ENCODE results near the gene MAGOHB. TPM values are rescaled to one million over a fixed set of nuclear protein-coding genes. Genes with fewer than 3 reads are reported as not detected.

Gene MAGOHB
- total and polyA plus RNA-seq, 10 of the 15 experiments (the other 5 are each of a cell fraction or from before 2014, with no cell fraction given): 30.6 to 217 (median 55.2) TPM

GRCh38 chr12:10607885-10608458 is 5.4 kb downstream of the MAGOHB start:
- in situ Hi-C loops (cut with MboI): no loop called here
- POLR2A ChIA-PET: no interaction called here
- BruUV-seq (replicated peaks): no TSS peak
- no peak for DNase-seq (ENCODE audit: low read depth, low spot score)
- CTCF ChIA-PET: interaction anchor here (1.2 to 1.7 kb wide), 2 partner anchors 142 to 592 kb away, joined by 3 to 5 read pairs; no protein-coding TSS in a partner anchor
- FAIRE-seq: no peak
- H3K27ac ChIP-seq (ENCODE audit: control insufficient read depth, insufficient read depth): no peak overlapping the region
- RAD21 ChIA-PET (ENCODE audit: unreplicated experiment): interaction anchor here (0.8 kb wide), 1 partner anchor 52 kb away, joined by 3 read pairs; no protein-coding TSS in a partner anchor
- H3K9me3 ChIP-seq (replicated peaks; ENCODE audit: control insufficient read depth, insufficient read depth, low read length): no peaks in the 10 kb centered on the region
- TF ChIP-seq CTCF (IDR thresholded peaks at IDR 0.05 in 2 of 3, conservative IDR thresholded peaks at IDR 0.05 in 1 of 3; ENCODE audit: control insufficient read depth in 2 of 3, extremely low read depth in 1 of 3, insufficient read depth in 1 of 3, low read depth in 3 of 3, low read length in 3 of 3) (peak in 2 of 3 experiments; percentile 16 to 38; a peak in 2 of 6 replicates), SREBF1 (IDR thresholded peaks at IDR 0.05; ENCODE audit: low read length) (no peak), RAD21 (IDR thresholded peaks at IDR 0.05; ENCODE audit: insufficient read depth, low read depth, low read length) (peak; percentile 14; the same call in 1 of the 2 replicates)
- H3K36me3 ChIP-seq (ENCODE audit: control insufficient read depth in 2 of 2, insufficient read depth in 2 of 2, low read length in 1 of 2): peaks cover 2 to 3% of the 10 kb centered on the region in 2 experiments; a peak in 3 of 4 replicates
- peaks cover 21% of the 10 kb centered on the region for H3K79me2 ChIP-seq (ENCODE audit: control insufficient read depth, insufficient read depth, low read length)
- H2AFZ ChIP-seq (ENCODE audit: control insufficient read depth, low read depth, low read length): no peak overlapping the region
- H4K20me1 ChIP-seq (ENCODE audit: control insufficient read depth, insufficient read depth): no peaks in the 10 kb centered on the region
- H3K4me1 ChIP-seq (ENCODE audit: control insufficient read depth, insufficient read depth, low read length): no peaks in the 10 kb centered on the region
- no peaks in the 10 kb centered on the region for H3K27me3 ChIP-seq (replicated peaks in 1 of 2; ENCODE audit: control insufficient read depth in 2 of 2, insufficient read depth in 2 of 2, low read length in 1 of 2)
- no peak overlapping the region for H3K9ac ChIP-seq (ENCODE audit: control insufficient read depth, insufficient read depth, low read length)
- 96% methylated on average over 3 of the region's 3 CpGs for WGBS (ENCODE audit: insufficient coverage, insufficient replicate concordance, low lambda C conversion rate, missing lambda C conversion rate)
- H3K4me2 ChIP-seq (ENCODE audit: control insufficient read depth, insufficient read depth): no peak overlapping the region
- intact Hi-C loops (cut with micrococcal nuclease; ENCODE audit: unreplicated experiment): loop anchor here (10.0 kb wide), 1 partner anchor 117 kb away; the partner anchor contains the start of gene YBX3
- ATAC-seq: 0 out of 3 replicates have a peak, but pooled peaks have one; percentile 10
- no peak overlapping the region for H3K4me3 ChIP-seq
- SMC1A ChIA-PET (ENCODE audit: uncharacterized antibody, unreplicated experiment): interaction anchor here (0.6 to 1.0 kb wide), 3 partner anchors 63 to 243 kb away, joined by 3 read pairs; no protein-coding TSS in a partner anchor

GRCh38 chr12:10601860-10602259 is 11.5 kb downstream of the MAGOHB start:
- intact Hi-C loops (cut with micrococcal nuclease; ENCODE audit: unreplicated experiment) (loop anchor here (10.0 kb wide), 1 partner anchor 123 kb away; the partner anchor contains the start of gene YBX3), in situ Hi-C loops (cut with MboI) (no loop called here)
- RAD21 ChIA-PET (ENCODE audit: unreplicated experiment): no interaction called here
- Histone ChIP-seq H3K36me3 (ENCODE audit: control insufficient read depth in 2 of 2, insufficient read depth in 2 of 2, low read length in 1 of 2) (no peaks in the 10 kb centered on the region), H3K4me3 (no peak overlapping the region), H4K20me1 (ENCODE audit: control insufficient read depth, insufficient read depth) (no peaks in the 10 kb centered on the region), H3K4me1 (ENCODE audit: control insufficient read depth, insufficient read depth, low read length) (no peaks in the 10 kb centered on the region), H3K27me3 (replicated peaks in 1 of 2; ENCODE audit: control insufficient read depth in 2 of 2, insufficient read depth in 2 of 2, low read length in 1 of 2) (no peaks in the 10 kb centered on the region), H3K4me2 (ENCODE audit: control insufficient read depth, insufficient read depth) (no peak overlapping the region), H3K9me3 (replicated peaks; ENCODE audit: control insufficient read depth, insufficient read depth, low read length) (no peaks in the 10 kb centered on the region), H3K9ac (ENCODE audit: control insufficient read depth, insufficient read depth, low read length) (no peak overlapping the region), H3K27ac (ENCODE audit: control insufficient read depth, insufficient read depth) (no peak overlapping the region), H3K79me2 (ENCODE audit: control insufficient read depth, insufficient read depth, low read length) (no peaks in the 10 kb centered on the region), H2AFZ (ENCODE audit: control insufficient read depth, low read depth, low read length) (no peak overlapping the region)
- DNase-seq (ENCODE audit: low read depth, low spot score) (no peak), ATAC-seq (no peak), FAIRE-seq (no peak)
- WGBS (ENCODE audit: insufficient coverage, insufficient replicate concordance, low lambda C conversion rate, missing lambda C conversion rate): 92% methylated on average over 2 of the region's 2 CpGs
- POLR2A ChIA-PET: no interaction called here
- CTCF ChIA-PET: no interaction called here
- BruUV-seq (replicated peaks): no TSS peak
- SMC1A ChIA-PET (ENCODE audit: uncharacterized antibody, unreplicated experiment): interaction anchor here (1.2 kb wide), 1 partner anchor 73 kb away, joined by 3 read pairs; no protein-coding TSS in a partner anchor
- no peak for TF ChIP-seq KDM1A (IDR thresholded peaks at IDR 0.05; ENCODE audit: borderline replicate concordance)
- no peak for TF ChIP-seq HDGF (IDR thresholded peaks at IDR 0.05)
- TF ChIP-seq BRCA1 (IDR thresholded peaks at IDR 0.05; ENCODE audit: low read depth, low read length): no peak
- no peak for TF ChIP-seq TCF3 (IDR thresholded peaks at IDR 0.05; ENCODE audit: borderline replicate concordance, insufficient read depth, low read depth, low read length)
- TF ChIP-seq NR2F1 (conservative IDR thresholded peaks at IDR 0.05): no peak
- TF ChIP-seq ZSCAN29 (IDR thresholded peaks at IDR 0.05): no peak
- TF ChIP-seq ASH2L (IDR thresholded peaks at IDR 0.05; ENCODE audit: borderline replicate concordance, low read depth): no peak
- TF ChIP-seq SREBF2 (IDR thresholded peaks at IDR 0.05; ENCODE audit: low read length): no peak
- no peak for TF ChIP-seq RELB (IDR thresholded peaks at IDR 0.05; ENCODE audit: low read depth)
- TF ChIP-seq SPI1 (IDR thresholded peaks at IDR 0.05; ENCODE audit: borderline replicate concordance, insufficient read depth, low read depth, low read length): no peak
- TF ChIP-seq EED (IDR thresholded peaks at IDR 0.05; ENCODE audit: low read depth): no peak
- TF ChIP-seq STAT1 (conservative IDR thresholded peaks at IDR 0.05): no peak

All from GM12878 (cell line).